A204.1 (cell line): ENCODE measurements around the gene TMSB4X.
"Not testable (repeated sequence)": the region's sequence is repeated elsewhere in the genome, so short reads cannot be mapped to it uniquely, and the experiment has no call there.

ENCODE experiments used
- FAIRE-seq: peaks from 2 replicates; lab custom pipeline; 2012; peaks lifted over from hg19 to GRCh38; lab: Jason Lieb, UNC

Gene TMSB4X

GRCh38 chrX:12976819-12977732 lies 2.2 kb downstream of the TMSB4X start:
- not testable (repeated sequence) for FAIRE-seq

- no peak for FAIRE-seq
These were observed 2.9 kb downstream of the TMSB4X start for GRCh38 chrX:12977761-12978204.

GRCh38 chrX:12978205-12979025 lies 3.5 kb downstream of the TMSB4X start:
- no peak for FAIRE-seq

GRCh38 chrX:12979026-12979607 lies 4.2 kb downstream of the TMSB4X start:
- no peak for FAIRE-seq

GRCh38 chrX:12979616-12980015 lies 4.7 kb downstream of the TMSB4X start:
- no peak for FAIRE-seq

- FAIRE-seq, result not testable (repeated sequence)
These were observed 5.1 kb downstream of the TMSB4X start for GRCh38 chrX:12980039-12980438.

GRCh38 chrX:12981880-12982279 lies 7.0 kb downstream of the TMSB4X start:
- no peak for FAIRE-seq

GRCh38 chrX:12984603-12985319 lies 9.9 kb downstream of the TMSB4X start:
- FAIRE-seq, result no peak

GRCh38 chrX:12985331-12985730 lies 10.4 kb downstream of the TMSB4X start:
- FAIRE-seq, result no peak

- FAIRE-seq, result no peak
These were observed 11.4 kb downstream of the TMSB4X start for GRCh38 chrX:12986164-12986779.

GRCh38 chrX:12986886-12987285 lies 12.0 kb downstream of the TMSB4X start:
- FAIRE-seq, result no peak

- no peak for FAIRE-seq
These were observed 12.4 kb downstream of the TMSB4X start for GRCh38 chrX:12987340-12987739.

- FAIRE-seq, result no peak
These were observed 13.1 kb downstream of the TMSB4X start for GRCh38 chrX:12987900-12988594.

- no peak for FAIRE-seq
These were observed 13.9 kb downstream of the TMSB4X start for GRCh38 chrX:12988797-12989196.

- FAIRE-seq, result no peak
These were observed 14.6 kb downstream of the TMSB4X start for GRCh38 chrX:12989461-12989860.

GRCh38 chrX:12991575-12991974 lies 16.7 kb downstream of the TMSB4X start:
- FAIRE-seq, result no peak

- no peak for FAIRE-seq
These were observed 17.7 kb downstream of the TMSB4X start for GRCh38 chrX:12992544-12993118.

- no peak for FAIRE-seq
These were observed 18.9 kb downstream of the TMSB4X start for GRCh38 chrX:12993826-12994225.

- no peak for FAIRE-seq
These were observed 19.4 kb downstream of the TMSB4X start for GRCh38 chrX:12994321-12994720.

- FAIRE-seq, result no peak
These were observed 22.1 kb downstream of the TMSB4X start for GRCh38 chrX:12996934-12997435.
